DOHH2 (cell line): ENCODE measurements around the gene PGBD2.
A peak's percentile ranks its signal among the peaks of the same experiment; 100 is the strongest.

Experiments
- CTCF ChIP-seq: fragments of 200-600 bp; sonication (generic); IDR thresholded peaks from one replicate; pipeline ENCODE4 v1.5.1; 2014; ENCODE audit warnings: antibody characterized with exemption, mild to moderate bottlenecking, low read depth, low read length; ENCODE audit not compliant: poor library complexity, severe bottlenecking
- EZH2phosphoT487 ChIP-seq: fragments of 200-600 bp; sonication (generic); IDR thresholded peaks from 2 replicates; pipeline ENCODE4 v1.6.1; 2017; ENCODE audit warnings: borderline replicate concordance, mild to moderate bottlenecking, antibody characterized with exemption, low read length, moderate library complexity, mixed read lengths

GRCh38 chr1:248884632-248885295 lies 21.3 kb upstream of the PGBD2 start:
- peak; percentile 46 for TF ChIP-seq CTCF
- TF ChIP-seq EZH2phosphoT487 = no peak
